HTR-8/SVneo (cell line): ENCODE results near the gene HS6ST3.

Experiments
- DNase-seq: peaks from one replicate; pipeline ENCODE4 v3.0.0; 2011; ENCODE audit warnings: low spot score, mixed read lengths; ENCODE audit not compliant: insufficient read length
- FAIRE-seq: peaks from 2 replicates; lab custom pipeline; 2011; peaks lifted over from hg19 to GRCh38; lab: Jason Lieb, UNC

HS6ST3 gene

GRCh38 chr13:96279904-96280303 is 190.0 kb downstream of the HS6ST3 start:
- DNase-seq (no peak), FAIRE-seq (no peak)

DNA sequence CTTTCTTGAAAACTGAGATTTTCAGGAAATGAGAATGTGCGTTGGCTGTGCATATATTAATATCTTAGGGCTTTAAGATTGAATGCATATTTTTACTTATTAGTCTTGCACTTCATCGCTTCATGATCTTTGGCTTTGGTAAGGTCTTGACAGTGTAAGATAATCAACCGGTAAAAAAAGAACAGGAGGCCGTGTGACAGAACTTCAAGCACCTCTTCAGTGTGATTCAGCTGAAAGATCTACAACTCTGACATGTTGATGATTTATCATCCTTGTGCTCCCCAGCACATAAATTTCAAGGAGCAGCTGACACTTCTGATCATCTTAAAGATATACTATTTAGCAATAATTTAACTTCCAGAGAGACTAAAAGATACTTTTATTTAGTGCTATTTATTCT is 195.1 kb downstream of the HS6ST3 start:
- DNase-seq: no peak
- FAIRE-seq: no peak

- FAIRE-seq (no peak), DNase-seq (no peak)
These were observed 195.8 kb downstream of the HS6ST3 start for GRCh38 chr13:96285729-96286128.

GRCh38 chr13:96294930-96295881 is 205.3 kb downstream of the HS6ST3 start:
- FAIRE-seq (no peak), DNase-seq (no peak)

GRCh38 chr13:96297360-96297759 is 207.5 kb downstream of the HS6ST3 start:
- FAIRE-seq (no peak), DNase-seq (no peak)

GRCh38 chr13:96299235-96299634 is 209.3 kb downstream of the HS6ST3 start:
- no peak for FAIRE-seq
- no peak for DNase-seq

- DNase-seq: no peak
- FAIRE-seq: no peak
These were observed 218.7 kb downstream of the HS6ST3 start for GRCh38 chr13:96308568-96308967.

- FAIRE-seq (no peak), DNase-seq (no peak)
These were observed 225.1 kb downstream of the HS6ST3 start for GRCh38 chr13:96314974-96315373.

GRCh38 chr13:96338030-96338429 is 248.1 kb downstream of the HS6ST3 start:
- FAIRE-seq (no peak), DNase-seq (no peak)

- DNase-seq: no peak
- FAIRE-seq: no peak
These were observed 252.4 kb downstream of the HS6ST3 start for GRCh38 chr13:96342286-96342685.

GRCh38 chr13:96342852-96343465 is 253.1 kb downstream of the HS6ST3 start:
- FAIRE-seq: no peak

DNA sequence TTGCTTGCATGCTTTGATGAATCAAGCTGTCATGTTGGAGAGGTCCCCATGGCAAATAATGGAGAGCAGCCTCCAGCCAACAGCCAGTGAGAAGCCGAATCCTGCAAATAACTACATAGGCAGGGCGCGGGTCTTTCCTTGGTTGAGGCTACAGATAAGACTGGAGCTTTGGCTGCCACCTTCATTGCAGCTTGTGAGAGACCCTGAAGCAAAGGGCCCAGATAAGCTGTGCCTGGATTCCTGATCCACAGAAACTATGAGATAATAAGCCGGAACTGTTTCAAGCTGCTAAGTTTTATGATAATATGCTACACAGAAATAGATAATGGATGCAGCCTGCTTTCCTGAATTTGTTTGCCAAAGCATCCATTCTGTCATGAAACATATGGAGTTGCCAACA is 257.0 kb downstream of the HS6ST3 start:
- FAIRE-seq (no peak), DNase-seq (no peak)

More at GRCh38 chr13:96342852-96343465, 253.1 kb downstream of the HS6ST3 start:
- DNase-seq: no peak

GRCh38 chr13:96373597-96373996 is 283.7 kb downstream of the HS6ST3 start:
- FAIRE-seq: no peak
- DNase-seq: no peak

DNA sequence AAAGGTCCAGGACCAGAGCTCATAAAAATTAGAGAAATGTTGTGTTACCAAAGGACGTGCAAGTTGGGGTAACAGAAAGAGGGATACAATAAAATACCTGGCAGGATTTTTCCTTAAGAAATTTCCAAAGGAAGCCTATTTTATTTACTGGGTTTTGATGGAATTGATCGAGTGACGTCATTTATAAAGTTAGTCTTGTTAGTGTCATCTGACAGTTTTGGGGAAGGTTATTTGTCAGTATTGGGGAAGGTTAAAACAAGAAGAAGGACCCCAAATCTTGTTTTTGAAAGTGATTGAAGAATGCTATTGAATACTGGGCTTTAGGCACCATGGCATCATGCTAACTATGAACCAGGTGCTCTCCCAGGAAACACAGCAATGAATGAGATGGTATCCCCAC is 287.9 kb downstream of the HS6ST3 start:
- DNase-seq: no peak
- FAIRE-seq: no peak

DNA sequence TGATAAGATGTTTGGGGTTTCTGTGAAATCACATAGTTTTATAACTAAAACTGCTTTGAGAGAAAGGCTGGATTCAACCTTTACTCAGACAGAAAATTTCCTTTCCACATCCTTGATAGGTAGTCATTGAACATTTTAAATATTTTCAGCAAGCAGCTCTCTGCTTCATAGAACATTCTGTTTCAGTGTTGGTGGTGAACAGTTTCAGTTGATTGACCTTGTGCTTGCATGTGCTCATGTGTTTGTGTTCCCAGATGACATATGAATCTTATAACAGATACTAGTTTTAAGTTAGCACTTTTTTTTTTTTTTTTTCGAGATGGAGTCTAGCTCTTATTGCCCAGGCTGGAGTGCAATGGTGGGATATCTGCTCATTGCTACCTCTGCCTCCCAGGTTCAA is 290.1 kb downstream of the HS6ST3 start:
- FAIRE-seq: no peak

GRCh38 chr13:96381681-96382080 is 291.8 kb downstream of the HS6ST3 start:
- FAIRE-seq: no peak
- DNase-seq: no peak

More for the DNA sequence above, 290.1 kb downstream of the HS6ST3 start:
- DNase-seq: no peak

DNA sequence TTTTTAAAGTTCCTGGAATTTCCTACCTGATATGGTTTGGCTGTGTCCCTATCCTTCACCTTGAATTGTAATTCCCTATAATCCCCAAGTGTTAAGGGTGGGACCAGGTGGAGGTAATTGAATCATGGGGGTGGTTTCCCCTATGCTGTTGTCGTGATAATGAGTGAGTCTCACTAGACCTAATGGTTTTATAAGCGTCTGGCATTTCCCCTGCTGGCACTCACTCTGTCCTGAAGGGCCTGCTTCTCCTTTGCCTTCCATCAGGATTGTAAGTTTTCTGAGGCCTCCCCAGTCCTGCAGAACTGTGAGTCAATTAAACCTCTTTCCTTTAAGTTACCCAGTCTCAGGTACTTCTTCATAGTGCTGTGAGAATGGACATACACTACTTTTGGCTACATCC is 298.7 kb downstream of the HS6ST3 start:
- FAIRE-seq: no peak
- DNase-seq: no peak

GRCh38 chr13:96391606-96392005 is 301.7 kb downstream of the HS6ST3 start:
- FAIRE-seq: no peak
- DNase-seq: no peak

DNA sequence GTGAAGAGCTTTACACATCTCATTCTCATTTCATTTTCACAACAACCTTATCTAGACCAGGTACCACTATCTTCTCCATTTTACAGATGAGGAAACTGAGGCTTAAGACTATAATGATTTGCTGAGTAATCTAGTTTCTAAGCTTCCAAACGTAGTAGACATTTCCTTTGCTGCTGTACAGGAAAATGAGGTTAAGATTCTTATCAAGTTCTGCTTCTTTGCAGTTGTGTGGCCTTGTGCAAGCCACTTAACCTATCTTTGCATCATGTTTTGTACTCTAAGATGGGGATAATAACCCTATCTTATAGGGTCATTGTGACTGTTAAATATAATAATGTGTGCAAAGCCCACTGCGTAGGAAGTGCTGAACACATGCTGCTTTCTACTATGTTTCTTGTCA is 307.9 kb downstream of the HS6ST3 start:
- no peak for DNase-seq
- FAIRE-seq: no peak

DNA sequence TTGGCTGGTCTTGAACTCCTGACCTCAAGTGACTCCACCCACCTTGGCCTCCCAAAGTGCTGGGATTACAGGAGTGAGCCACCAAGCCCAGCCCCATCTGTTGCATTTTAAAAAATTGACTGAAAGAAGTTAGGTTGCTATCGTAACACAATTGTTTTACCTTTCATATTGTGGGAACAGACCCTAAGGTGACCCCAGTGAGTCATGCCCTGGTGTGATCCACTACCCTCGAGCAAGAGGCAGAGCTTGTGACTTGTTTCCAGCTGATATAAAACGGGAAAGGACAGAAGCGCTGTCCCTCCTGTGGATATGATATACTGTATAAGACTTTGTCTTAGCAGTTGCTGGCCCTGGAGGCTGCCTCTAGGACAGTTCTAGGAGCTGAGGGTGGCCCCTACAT is 308.6 kb downstream of the HS6ST3 start:
- DNase-seq (no peak), FAIRE-seq (no peak)

- FAIRE-seq (no peak), DNase-seq (no peak)
These were observed 313.3 kb downstream of the HS6ST3 start for GRCh38 chr13:96403241-96403640.
